Measurements from ENCODE around the gene RGS4.

The RGS4 gene

GRCh38 chr1:163104385-163105099 lies 35.4 kb downstream of the RGS4 start:
- DNase-seq = no peak

GRCh38 chr1:163106364-163106987 lies 37.3 kb downstream of the RGS4 start:
- no peak for DNase-seq

- DNase-seq = no peak
Observed at GRCh38 chr1:163107655-163108054, 38.5 kb downstream of the RGS4 start.

- DNase-seq = no peak
Observed at GRCh38 chr1:163115887-163116286, 46.7 kb downstream of the RGS4 start.

- DNase-seq = no peak
Observed at GRCh38 chr1:163119707-163120106, 50.5 kb downstream of the RGS4 start.

GRCh38 chr1:163120372-163120771 lies 51.2 kb downstream of the RGS4 start:
- no peak for DNase-seq

GRCh38 chr1:163124812-163125211 lies 55.7 kb downstream of the RGS4 start:
- no peak for DNase-seq
